NCI-H1436 (cell line): Measurements from ENCODE around the gene NEDD4L.
A peak's percentile ranks its signal among the peaks of the same experiment; 100 is the strongest.

Experiments used
- DNase-seq: peaks from one replicate; lab custom pipeline; 2025; lab: John Stamatoyannopoulos, UW

Gene NEDD4L

GRCh38 chr18:58398648-58399398 is 354.8 kb downstream of the NEDD4L start:
- DNase-seq = no peak

GRCh38 chr18:58400331-58400870 is 356.4 kb downstream of the NEDD4L start:
- no peak for DNase-seq

GRCh38 chr18:58401191-58401590 is 357.2 kb downstream of the NEDD4L start:
- DNase-seq = no peak

GRCh38 chr18:58402247-58402646 is 358.2 kb downstream of the NEDD4L start:
- no peak for DNase-seq

- DNase-seq = no peak
Measured at GRCh38 chr18:58402951-58403702, 359.1 kb downstream of the NEDD4L start.

GRCh38 chr18:58403799-58404455 is 359.9 kb downstream of the NEDD4L start:
- DNase-seq = no peak

GRCh38 chr18:58405107-58405898 is 361.3 kb downstream of the NEDD4L start:
- DNase-seq = peak; percentile 35

GRCh38 chr18:58407263-58407648 is 363.2 kb downstream of the NEDD4L start:
- DNase-seq = no peak

GRCh38 chr18:58407649-58408407 is 363.8 kb downstream of the NEDD4L start:
- DNase-seq = no peak

- DNase-seq = no peak
Measured at GRCh38 chr18:58408665-58409064, 364.6 kb downstream of the NEDD4L start.

GRCh38 chr18:58409802-58410445 is 365.9 kb downstream of the NEDD4L start:
- DNase-seq = no peak

GRCh38 chr18:58411323-58411722 is 367.3 kb downstream of the NEDD4L start:
- no peak for DNase-seq

- DNase-seq = no peak
Measured at GRCh38 chr18:58412844-58413666, 369.0 kb downstream of the NEDD4L start.

GRCh38 chr18:58413667-58414628 is 369.9 kb downstream of the NEDD4L start:
- no peak for DNase-seq

- no peak for DNase-seq
Measured at GRCh38 chr18:58416014-58416703, 372.1 kb downstream of the NEDD4L start.

GRCh38 chr18:58416704-58417683 is 373.0 kb downstream of the NEDD4L start:
- no peak for DNase-seq

GRCh38 chr18:58417752-58418151 is 373.7 kb downstream of the NEDD4L start:
- DNase-seq = no peak
